Stimulated activated CD4-positive, alpha-beta T cell treated with anti-CD3 and anti-CD28 coated beads, Interleukin-1b, Interleukin-23, amount 100 ng/mL, for 48 hours (primary cell): Measurements from ENCODE around the gene MORN5.

Experiments used
- DNase-seq: peaks from one replicate; pipeline ENCODE4 v3.0.0-alpha.2; 2020

Gene MORN5

DNA sequence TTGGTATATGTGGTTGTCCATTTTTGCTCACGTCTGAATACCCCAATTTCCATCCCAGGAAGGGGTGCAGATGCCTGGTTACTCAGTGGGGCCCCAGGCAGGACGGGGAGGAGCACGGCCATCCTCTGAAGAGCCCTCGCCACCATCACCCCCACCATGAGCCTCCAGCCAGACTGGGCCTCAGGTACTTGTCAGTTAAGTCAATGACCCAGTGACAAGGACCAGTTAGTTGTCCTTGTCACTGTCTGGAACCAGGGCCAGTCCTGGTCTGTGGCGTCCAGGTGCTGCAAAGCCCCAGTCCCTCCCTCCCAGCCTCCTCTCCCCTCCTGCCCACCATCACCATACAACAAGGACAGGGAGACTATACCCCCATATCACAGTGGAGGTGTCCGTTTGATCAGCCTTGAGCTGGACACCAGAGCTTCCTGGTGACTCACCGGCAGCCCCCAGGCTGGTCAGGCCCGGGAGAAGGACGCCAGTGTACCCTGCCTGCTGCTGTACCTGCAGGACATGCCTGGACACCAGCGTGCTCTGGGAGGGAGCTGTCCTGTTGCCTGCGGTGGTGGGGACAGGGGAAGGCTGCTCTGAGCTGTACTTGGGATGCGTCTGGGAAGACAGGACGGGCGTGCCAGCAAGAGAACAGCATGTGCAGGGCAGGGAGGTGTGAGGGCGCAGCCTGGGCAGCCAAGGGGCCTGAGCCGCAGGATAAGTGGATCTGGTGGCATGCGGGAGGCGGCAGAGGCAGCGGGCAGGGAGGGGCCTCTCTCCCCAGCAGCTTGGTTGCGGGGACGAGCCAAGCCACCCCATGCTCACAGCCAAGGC, 34.0 kb upstream of the MORN5 start:
- no peak for DNase-seq

DNA sequence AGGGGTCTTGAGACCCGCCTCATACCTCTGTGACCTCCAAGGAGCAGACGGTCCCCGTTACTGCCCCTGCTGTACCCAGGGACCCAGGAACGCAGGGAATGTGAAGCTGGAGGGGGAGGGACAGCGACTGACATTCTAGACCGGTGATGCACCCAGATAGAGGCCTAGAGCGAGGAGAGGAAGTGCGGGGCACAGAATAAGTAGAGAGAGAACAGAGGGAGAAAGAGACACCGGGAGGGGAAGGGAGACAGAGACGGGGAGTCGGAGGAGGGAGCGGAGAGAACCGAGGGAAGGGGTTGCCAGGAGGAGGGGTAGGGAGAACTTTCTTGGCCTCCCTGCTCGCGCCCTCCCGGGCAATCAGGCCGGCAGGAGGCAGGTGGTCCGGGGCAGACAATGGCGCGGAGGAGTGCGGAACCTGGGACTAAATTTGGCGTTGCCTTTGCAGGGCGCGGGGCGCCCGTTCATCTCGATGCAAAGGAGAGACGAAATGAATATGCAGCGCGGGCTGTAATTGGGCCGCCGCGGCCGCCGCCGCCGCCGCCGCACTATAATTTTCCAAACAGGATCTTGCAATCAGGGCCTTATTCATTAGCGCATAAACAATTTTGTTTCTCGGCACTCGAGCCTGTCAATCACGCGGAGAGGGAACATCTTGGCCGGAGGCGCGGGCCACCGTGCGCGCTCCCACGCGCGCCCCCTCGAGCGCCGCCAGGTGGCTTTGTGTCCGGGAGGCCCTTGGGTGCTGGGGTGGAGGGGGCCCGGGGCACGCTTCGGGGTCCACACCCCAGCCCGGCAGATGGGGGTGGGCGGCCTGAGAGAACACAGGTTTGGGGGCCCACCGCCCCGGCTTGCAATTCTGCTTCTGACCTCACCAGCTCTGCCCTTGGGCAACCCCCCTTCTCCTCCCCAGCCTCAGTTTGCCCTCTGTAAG, 33.1 kb upstream of the MORN5 start:
- DNase-seq, result no peak

DNA sequence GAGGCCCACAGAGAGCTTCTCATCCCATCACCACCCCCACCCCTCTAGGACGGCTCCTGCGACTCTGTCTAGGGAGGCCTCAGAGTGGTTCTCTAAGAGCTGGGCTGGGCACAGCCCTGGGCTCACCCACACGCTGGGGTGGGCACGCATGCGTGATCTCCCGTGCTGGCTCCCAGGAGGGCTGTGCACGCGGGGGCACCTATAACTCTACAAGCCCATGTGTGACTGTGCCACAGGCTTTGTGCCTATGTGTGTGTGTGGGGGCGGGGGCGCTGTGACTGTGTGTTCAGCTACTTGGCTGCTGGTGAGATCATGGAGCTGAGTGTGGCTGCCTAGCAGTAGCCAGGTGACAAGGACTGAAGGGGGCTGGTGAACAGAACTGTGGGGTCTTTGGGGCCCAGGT, 32.3 kb upstream of the MORN5 start:
- DNase-seq, result no peak

DNA sequence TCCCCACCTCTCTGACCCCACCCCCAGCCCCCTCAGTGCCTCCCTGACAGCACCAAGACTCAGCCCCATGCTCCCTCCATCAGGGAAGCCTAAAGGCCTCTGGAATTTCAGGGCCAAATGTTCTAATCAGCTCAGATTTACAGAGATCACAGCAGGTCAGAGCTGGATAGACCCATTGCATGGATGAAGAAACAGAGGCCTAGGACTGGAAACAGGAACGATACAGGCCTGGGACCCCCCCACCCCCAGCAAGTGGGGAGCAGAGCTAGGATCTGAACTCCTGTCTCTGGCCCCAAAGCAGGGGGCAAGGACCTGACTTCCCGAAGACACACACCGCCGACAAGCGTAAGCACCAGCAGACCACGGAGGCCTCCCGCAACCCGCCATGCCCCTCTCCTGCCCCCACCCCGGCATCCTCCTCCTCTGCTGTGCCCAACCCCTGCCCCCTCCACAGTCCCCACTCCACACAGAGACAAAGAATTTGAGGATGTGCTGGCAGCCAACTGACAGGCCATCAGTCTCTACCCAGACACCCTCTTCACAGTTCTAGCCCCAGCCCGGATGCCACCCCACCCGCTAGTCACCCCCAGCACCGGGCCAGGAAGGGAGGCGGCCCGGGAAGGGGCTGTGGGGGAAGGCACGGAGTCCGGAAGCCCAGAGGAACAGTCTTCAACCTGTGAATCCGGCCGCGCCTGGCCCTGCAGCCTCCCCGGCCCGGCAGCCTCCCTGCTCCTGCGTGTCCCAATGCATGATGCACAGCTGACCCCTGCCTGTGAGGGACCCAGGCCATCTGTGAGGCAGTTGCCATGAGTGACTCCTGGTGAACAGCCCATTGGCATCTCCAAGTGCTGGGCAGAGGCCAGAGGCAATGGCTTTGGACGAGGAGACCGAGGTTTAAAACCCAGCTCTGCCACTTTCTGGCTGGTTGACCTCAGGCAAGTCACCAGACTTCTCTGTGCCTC, 31.4 kb upstream of the MORN5 start:
- no peak for DNase-seq

DNA sequence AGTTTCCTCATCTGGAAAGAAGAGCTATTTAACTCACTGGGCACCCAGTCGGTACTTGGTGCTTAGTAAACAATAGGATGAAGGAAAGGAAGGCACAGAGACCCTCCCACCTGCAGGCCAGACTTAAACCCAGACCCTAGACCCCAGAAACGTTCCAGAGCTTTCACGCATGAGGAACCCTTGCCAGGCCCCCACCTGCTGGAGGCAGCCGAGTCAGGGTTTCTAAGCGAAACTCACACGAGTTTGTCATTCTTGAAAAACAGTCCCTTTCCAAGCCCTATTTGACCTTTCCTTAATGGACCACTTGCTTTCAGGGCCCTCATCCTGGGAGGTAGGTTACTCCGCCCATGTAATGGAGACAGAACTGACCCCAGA, 30.8 kb upstream of the MORN5 start:
- DNase-seq, result no peak

DNA sequence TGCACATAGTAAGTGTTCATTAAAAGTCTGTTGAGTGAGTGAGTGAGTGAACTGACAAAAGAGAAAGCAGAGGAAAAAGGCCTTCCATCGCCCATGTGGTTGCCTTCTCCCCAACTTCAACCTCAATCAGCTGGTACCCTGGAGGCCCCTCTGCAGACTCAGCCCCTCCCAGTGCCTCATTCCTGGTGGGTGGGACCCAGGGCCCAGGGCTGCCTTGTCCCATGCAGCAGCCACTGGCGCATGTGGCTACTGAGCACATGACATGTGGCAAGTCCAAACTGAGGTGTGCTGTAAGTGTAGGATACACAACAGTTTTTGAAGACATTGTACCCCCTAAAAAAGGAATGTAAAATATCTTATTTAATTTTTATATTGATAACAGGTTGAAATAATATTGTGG, 29.7 kb upstream of the MORN5 start:
- DNase-seq, result no peak

DNA sequence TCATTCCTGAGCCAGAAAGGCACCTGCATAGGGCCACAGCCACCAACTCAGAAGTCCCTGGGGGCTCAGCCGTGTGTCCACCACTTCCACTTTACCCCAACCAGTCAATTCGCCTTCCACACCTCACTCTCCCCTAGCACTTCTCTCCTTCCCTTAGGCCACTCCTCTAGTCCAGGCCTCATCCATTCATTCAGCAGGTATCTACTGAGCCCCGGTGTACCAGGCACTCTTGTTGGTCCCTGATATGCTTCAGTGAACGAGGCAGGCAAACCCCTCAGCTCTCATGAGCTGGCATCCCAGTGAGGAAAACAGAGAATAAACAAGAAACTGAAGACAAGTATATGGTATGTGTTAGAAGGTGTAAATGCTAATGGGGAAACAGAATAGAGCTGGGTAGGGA, 28.9 kb upstream of the MORN5 start:
- DNase-seq, result no peak

DNA sequence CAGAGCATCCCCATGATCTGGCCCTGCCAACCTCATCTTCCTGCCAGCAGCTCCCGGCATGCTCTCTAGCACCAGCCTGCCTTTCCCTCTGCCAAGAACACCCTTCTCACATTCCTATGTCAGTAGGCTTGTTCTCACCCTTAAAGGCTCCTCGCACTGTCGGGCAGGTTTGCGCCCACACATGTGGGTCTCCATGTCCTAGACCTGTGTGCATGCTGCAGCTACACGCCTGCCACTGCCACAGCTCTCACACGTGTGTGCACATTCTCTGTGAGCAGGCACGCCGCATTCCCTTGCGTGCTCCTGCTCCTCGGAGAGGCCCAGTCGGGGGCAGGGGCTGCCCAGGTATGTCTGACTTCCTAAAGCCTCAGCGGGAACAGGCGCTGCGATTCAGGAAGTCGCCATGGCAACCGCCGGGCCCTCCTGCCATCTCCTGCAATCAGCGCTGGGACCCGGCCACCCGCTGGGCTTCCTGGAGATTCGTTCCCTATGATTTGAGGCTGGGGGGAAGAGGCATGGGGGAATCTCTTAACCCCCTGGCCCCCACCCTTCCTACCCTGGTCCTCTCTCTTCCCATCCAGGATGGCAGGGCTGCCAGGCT, 28.2 kb upstream of the MORN5 start:
- no peak for DNase-seq

DNA sequence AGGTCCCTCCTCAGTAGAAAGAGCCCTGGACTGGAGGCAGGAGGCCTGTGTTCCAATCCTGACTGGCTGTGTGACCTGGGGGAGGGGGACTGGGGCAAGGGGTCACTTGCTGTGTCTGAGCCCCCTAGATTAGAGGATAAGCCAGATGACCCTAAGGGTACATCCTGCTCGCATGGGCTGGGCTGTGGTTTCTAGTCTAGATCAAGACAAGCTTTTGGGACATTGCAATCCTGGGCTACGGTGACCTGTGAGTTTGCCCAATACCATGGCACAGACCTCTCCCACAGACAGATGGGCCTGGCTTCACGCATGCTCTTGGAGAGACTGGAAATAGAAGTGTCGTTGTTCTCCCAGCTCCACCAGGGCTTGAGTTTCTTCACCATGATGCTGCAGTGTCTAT, 27.2 kb upstream of the MORN5 start:
- no peak for DNase-seq

DNA sequence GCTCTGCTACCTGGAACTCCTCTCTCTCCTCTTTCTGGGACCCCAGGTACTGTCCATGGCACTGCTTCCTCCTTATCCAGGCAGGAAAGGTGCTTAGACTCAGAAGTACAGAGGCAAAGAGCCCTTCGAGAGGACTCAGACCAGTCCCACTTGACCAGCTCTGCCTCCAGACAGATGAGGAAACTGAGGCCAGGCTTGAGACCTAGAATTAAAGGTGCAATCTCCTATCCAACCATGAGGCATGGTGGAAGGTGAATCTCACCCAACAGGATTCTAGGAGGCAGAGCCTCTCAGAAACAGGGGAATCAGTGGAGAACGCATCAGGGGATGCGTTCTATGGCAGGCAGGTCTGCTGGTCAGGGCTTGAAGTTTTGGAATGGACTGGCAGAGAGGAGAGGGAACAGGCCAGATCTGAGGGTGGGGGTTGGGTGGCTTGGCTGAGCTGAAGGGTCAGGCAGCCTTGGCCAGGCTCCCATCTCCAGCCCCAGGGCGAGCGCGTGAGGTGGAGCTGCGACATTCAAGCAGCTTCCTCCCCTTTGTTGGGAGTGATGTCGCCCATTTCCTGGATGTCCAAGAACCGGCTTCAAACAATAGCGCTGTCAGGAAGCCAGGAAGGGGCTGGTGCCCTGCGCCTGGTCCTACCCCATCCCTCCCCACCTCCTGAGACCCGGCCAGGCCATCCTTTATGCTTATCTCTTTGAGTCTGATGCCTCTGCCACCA, 26.3 kb upstream of the MORN5 start:
- no peak for DNase-seq

DNA sequence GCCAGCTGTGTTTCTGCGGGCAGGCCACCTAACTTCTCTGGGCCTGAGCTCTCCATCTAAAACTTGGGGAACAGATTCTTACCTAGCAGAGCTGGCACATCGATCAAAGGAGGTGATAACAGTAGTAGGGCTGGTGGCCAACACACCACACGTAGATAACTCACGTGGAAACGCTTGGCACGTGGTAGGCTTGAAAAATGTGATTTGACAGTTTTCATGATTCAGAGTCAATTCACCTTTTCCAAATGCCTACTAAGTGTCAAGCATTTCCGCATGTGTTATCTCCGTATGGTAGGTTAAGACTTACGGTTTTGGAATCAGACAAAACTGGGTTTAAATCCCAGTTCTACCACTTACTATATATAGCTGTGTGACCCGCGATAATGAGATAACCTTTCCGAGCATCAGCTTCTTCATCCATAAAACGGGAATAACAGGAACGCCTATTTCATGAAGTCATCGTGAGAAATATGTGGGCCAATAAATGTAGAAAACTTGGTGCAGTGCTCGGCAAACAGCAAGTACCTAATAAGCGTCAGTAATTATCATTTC, 25.6 kb upstream of the MORN5 start:
- no peak for DNase-seq

DNA sequence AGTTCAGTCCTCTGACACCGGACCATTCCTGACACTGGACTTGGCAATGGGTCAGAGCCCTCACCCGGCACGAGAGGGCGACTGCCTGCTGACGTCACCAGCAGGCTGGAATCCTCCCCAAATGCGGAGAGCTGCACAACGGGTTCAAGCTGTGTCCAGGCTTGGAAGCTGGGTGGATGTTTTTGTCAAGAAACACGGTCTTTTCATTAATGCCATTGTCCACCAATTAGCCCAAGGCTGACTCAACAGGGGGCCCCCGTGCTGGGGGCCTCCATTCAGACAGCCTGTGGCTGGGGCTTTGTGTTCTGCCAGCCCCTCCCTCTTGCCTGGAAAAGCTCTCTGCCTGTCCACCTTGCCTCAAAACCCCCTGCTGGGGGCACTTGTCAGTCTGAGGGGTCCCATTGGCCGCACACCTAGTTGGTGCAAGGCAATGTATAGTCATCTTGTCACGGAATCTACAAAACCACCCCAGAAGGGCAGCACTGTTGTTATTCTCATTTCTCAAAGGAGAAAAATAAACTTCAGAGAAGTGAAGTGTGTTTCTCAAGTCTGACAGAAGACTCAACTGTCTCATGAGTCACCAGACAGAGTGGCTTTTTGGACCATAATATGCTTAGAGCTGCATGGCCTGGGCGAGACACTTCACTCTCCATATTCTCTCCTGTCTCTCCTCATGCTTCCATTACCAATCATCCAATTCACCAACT, 24.7 kb upstream of the MORN5 start:
- DNase-seq, result no peak

DNA sequence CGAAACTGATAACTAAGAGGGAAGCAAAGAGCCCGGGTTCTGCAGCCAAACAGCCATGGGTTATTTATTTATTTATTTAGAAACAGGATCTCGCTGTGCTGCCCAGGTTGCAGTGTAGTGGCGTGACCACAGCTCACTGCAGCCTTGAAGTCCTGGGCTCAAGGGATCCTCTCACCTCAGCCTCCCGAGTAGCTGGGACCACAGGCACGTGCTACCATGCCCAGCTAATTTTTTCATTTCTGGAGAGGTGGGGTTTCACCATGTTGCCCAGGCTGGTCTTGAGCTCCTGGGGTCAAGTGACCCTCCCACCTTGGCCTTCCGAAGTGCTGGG, 24.2 kb upstream of the MORN5 start:
- no peak for DNase-seq

DNA sequence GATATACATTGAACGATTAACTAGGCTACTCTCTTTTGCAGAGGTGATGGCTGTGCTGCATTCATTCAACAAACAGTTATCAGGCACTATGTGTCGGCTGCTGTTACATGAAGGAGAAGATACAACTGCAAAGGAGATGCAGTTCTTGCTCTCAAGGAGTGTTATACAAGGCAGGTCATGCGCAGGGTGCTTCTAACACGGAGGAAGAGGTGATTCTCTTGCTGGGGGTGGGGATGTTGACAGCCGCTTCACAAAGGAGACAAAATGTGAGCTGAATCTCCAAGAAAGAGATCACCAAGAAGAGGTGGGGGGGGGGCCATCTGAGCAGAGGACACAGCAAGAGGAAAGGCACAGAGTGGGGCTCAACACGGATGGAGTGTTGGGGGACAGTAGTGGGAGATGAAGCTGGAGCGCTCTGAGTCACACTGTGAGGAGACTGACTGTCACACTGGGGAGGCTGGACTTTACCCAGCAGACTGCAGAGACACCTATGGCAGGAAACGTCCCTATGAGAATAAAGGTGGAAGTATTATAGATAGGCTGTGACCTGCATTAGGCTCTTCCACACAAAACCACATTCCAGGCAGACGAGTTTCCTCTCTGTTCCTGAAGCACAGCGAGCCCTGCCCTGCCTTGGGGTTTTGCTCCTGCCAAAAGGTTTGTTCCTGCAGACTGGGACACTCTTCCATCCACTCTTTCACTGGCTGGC, 21.0 kb upstream of the MORN5 start:
- no peak for DNase-seq

DNA sequence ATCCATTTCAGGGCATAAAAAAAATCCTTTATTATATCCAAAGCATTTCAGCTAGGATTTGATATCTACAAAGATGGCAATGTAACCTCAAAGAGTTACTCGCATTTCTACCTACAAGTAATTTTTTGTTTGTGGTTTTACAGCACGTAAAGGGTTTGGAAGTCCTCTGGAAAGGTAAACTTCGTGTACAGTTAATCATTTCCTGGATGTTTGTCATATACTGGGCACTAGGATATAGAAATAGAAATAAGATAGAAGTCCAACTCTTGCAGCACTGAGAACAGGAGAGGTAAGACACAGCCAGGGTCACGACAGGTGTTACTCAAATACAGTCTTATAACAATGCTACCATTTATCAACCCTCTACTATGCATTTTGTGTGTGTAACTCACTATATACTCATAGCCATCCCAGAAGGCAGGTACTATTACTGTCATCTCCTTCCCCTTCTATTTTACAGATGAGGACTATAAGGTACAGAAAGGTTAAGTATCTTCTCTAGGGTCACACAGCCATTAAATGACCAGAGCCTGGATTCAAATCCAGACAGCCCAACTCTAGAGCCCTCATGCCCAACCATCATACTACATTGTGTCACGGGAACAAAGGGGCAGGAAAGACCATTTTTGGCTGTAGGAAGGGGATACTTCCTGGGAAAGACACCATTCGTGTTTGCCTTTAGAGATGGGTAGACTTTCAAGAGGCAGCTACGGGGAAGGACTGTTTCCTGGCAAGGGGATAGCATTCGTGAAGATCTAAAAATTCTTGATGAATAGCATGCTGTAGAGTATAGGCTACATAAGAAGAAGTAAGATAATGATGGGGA, 19.1 kb upstream of the MORN5 start:
- DNase-seq, result no peak

DNA sequence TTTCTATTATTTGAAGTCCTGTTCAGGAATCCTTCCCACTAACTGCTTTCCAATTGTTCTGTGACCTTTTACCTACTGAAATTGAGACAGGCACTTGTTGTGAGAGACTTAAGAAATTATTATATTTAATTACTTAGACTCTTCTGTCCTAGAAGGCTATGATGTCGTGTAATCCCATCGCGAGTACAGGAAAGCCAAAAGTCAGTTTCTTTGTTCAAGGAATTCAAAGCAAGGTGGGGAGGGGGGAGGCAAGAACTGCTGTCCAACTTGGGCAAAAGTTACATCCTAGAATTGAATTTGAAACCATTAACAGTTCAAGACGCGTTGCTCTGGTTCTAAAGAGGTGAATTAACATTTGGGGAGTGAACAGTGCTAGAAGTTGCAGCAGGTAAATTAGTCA, 18.0 kb upstream of the MORN5 start:
- DNase-seq, result no peak

DNA sequence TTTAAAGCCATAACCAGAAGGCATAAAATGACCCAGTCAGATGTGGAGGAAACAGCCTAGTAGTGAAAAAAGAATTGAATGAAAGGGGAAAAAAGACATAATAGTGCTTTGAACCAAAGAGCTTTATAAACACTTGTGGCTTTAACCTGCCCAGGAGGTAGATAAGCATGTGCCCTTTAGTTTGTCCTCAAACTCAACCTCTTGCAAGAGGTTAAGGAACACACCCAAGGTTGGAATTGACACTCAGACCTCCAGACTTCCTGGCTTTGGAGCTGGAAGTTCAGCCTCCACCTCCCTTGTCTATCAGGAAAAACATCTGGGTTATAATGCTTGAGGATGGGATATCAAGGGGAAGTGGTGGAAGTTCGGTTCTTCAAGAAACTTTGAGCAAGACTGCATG, 16.4 kb upstream of the MORN5 start:
- DNase-seq, result no peak

DNA sequence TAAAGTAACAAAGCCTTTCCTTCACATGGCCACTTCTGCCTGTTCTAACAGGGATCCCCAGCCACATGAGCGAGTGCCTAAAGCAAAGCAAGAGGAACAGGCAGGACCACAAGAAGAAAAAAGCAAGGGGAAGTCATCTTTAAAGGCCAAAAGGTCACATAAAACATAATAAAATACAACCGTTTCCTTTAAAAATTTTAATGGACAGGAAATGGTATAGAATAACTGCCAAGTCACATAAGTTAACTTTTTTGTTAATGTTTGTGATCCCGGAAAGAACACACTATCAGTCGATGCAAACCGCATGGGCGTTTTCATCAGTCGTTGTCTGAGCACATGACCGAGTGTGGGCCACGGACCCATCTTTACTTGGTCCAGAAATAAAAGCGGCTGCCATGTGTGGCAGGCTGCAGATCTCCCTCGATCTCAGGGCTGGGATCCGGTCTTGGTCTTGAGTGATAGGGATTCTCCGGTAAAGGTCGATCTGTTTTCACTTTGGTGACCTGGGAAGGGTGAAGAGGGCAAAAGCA, 15.8 kb upstream of the MORN5 start:
- DNase-seq, result no peak
